Neuron (in vitro differentiated cells): ENCODE results near the gene FRMD4A.

Experiments
- H2AFZ ChIP-seq: one replicate; pipeline ENCODE4 v1.6.1; 2013; ENCODE audit warnings: low read depth, mild to moderate bottlenecking, inconsistent platforms, low read length, moderate library complexity
- H3K27me3 ChIP-seq: one replicate; pipeline ENCODE4 v1.6.1; 2013; ENCODE audit warnings: low read length; ENCODE audit not compliant: insufficient read depth
- H3K36me3 ChIP-seq: one replicate; pipeline ENCODE4 v1.6.1; 2013; ENCODE audit warnings: low read length; ENCODE audit not compliant: insufficient read depth
- H3K4me1 ChIP-seq: one replicate; pipeline ENCODE4 v1.6.1; 2013; ENCODE audit warnings: low read length; ENCODE audit not compliant: insufficient read depth
- H3K4me3 ChIP-seq: 2 replicates; pipeline ENCODE4 v1.5.1; 2013; ENCODE audit warnings: mild to moderate bottlenecking, low read length, moderate library complexity
- H3K9me3 ChIP-seq: one replicate; pipeline ENCODE4 v1.6.1; 2013; ENCODE audit warnings: low read length

FRMD4A gene

DNA sequence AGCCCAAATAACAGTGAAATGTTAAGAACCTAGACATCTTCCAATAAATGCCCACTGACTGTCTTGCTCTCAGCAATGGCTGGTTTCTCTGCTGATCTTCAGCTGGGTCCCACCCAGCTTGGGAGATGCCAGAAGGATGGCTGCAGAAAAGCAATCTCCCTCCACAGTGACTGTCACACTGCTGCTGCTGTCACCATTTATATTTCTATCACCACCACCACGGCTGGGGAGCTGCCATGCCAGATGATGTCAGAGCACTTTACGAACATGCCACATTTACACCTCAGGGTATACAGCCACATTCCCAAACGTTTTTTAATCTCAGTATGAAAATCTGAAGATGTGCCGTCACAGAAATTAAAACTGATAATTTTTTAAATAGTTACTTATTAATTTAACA is 29.8 kb upstream of the FRMD4A start:
- Histone ChIP-seq H3K36me3 (no peaks in the 10 kb centered on the region), H3K4me1 (no peaks in the 10 kb centered on the region), H3K9me3 (no peaks in the 10 kb centered on the region), H2AFZ (no peak overlapping the region), H3K27me3 (peaks cover 4% of the 10 kb centered on the region), H3K4me3 (no peak overlapping the region)

DNA sequence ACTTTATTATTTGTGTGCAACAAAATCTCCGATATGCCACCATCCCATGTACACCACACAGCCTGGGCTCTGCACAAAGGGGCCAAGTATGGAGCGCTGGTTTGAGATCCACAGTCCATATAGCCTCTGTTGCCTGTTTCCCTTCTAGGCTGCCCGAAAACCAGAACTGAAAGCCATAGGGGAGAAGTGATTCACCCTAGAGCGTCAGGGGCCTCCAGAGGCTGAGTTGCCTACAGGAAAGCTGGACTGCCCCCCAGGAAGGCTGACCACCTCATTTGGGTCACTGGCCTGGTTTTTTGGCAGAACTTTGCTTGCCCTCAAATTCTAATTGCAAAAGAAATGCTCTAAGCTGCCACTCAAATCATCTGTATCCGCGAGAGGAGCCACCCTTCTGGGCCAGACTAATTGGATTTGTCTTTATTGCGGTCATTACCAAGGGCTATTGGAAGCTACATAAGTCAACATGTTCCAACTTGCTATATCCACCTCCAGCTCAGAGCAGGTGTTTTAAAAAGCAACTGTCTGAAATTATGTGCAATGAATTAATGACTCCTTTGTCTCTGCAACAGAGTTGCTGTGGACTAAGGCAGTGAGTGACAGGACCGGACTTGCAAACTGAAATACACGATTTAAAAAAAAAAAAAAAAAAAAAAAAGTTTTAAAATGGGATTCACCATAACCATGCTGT is 28.3 kb upstream of the FRMD4A start:
- no peaks in the 10 kb centered on the region for H3K9me3 ChIP-seq
- H3K4me1 ChIP-seq, result no peaks in the 10 kb centered on the region
- H3K36me3 ChIP-seq, result no peaks in the 10 kb centered on the region
- H3K4me3 ChIP-seq, result no peak overlapping the region
- H3K27me3 ChIP-seq, result peaks cover 4% of the 10 kb centered on the region
- H2AFZ ChIP-seq, result no peak overlapping the region

GRCh38 chr10:14356921-14357320 is 26.2 kb upstream of the FRMD4A start:
- Histone ChIP-seq H3K27me3 (no peaks in the 10 kb centered on the region), H3K4me3 (no peak overlapping the region), H2AFZ (no peak overlapping the region), H3K4me1 (no peaks in the 10 kb centered on the region), H3K9me3 (no peaks in the 10 kb centered on the region), H3K36me3 (no peaks in the 10 kb centered on the region)

GRCh38 chr10:14355750-14356149 is 25.0 kb upstream of the FRMD4A start:
- Histone ChIP-seq H3K4me1 (no peaks in the 10 kb centered on the region), H3K9me3 (no peaks in the 10 kb centered on the region), H3K27me3 (no peaks in the 10 kb centered on the region), H2AFZ (no peak overlapping the region), H3K36me3 (no peaks in the 10 kb centered on the region), H3K4me3 (no peak overlapping the region)

DNA sequence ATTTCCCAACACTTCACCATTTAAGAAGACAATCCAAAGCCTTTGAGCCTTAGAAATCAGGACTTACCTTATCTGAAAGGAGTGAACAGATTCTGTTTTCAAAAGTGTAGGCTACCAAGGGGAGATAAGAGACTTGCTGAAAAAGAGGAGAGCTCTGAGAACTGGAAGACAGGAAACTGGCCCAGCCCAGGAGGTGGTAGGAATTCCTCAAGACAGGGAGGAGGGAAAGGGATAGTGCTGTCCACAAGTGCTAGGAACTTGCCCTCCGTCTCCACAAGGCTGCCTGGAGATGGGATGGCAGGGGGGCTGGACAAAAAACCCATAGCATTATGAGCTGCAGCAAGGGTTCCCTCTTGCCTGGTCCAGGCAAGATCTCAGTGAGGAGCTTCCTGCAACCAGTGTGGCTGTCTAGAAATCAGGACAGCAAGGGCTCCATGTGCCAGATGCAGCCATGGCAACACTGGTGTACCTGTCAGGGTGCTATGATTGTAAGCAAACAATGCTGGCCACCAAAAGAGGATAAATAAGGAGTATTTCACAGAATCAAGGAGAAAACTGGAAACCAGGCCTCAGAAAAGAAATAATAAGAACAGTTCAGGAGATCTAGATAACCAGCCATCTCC is 22.7 kb upstream of the FRMD4A start:
- H3K9me3 ChIP-seq, result no peaks in the 10 kb centered on the region
- H3K4me3 ChIP-seq, result no peak overlapping the region

GRCh38 chr10:14350006-14350405 is 19.3 kb upstream of the FRMD4A start:
- Histone ChIP-seq H3K27me3 (peaks cover 2% of the 10 kb centered on the region), H3K36me3 (no peaks in the 10 kb centered on the region), H3K9me3 (no peaks in the 10 kb centered on the region), H3K4me3 (no peak overlapping the region), H2AFZ (no peak overlapping the region), H3K4me1 (no peaks in the 10 kb centered on the region)

More for the DNA sequence above, 22.7 kb upstream of the FRMD4A start:
- no peaks in the 10 kb centered on the region for H3K36me3 ChIP-seq
- H3K27me3 ChIP-seq, result peaks cover 2% of the 10 kb centered on the region
- no peak overlapping the region for H2AFZ ChIP-seq
- H3K4me1 ChIP-seq, result no peaks in the 10 kb centered on the region

- H3K4me1 ChIP-seq, result no peaks in the 10 kb centered on the region
- H3K36me3 ChIP-seq, result no peaks in the 10 kb centered on the region
- H3K27me3 ChIP-seq, result peaks cover 2% of the 10 kb centered on the region
- no peaks in the 10 kb centered on the region for H3K9me3 ChIP-seq
- no peak overlapping the region for H3K4me3 ChIP-seq
- no peak overlapping the region for H2AFZ ChIP-seq
These were observed 18.4 kb upstream of the FRMD4A start for GRCh38 chr10:14349081-14349480.

DNA sequence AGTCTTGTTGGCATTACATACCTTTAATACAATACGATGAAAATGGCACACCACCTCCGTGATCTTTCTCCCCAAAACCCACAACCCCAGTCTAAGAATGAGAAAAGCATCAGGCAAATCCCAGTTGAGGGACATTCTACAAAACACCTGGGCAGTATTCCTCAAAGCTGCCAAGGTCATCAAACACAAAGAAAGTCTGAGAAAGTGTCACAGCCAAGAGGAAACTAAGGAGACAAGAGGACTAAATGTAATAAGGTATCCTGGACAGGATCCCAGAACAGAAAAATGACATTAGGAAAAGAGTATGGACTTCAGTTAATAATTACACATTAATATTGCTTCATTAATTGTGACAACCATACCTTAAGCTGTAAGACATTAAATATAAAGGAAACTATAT is 14.5 kb upstream of the FRMD4A start:
- Histone ChIP-seq H2AFZ (no peak overlapping the region), H3K4me1 (no peaks in the 10 kb centered on the region), H3K36me3 (no peaks in the 10 kb centered on the region), H3K9me3 (no peaks in the 10 kb centered on the region), H3K4me3 (no peak overlapping the region), H3K27me3 (peaks cover 7% of the 10 kb centered on the region)

GRCh38 chr10:14340051-14340744 is 9.5 kb upstream of the FRMD4A start:
- H3K4me1 ChIP-seq, result no peaks in the 10 kb centered on the region
- peaks cover 5% of the 10 kb centered on the region for H3K27me3 ChIP-seq
- H3K9me3 ChIP-seq, result no peaks in the 10 kb centered on the region
- H3K4me3 ChIP-seq, result no peak overlapping the region
- no peaks in the 10 kb centered on the region for H3K36me3 ChIP-seq
- H2AFZ ChIP-seq, result no peak overlapping the region

- H3K9me3 ChIP-seq, result no peaks in the 10 kb centered on the region
- no peak overlapping the region for H2AFZ ChIP-seq
- H3K36me3 ChIP-seq, result no peaks in the 10 kb centered on the region
- no peak overlapping the region for H3K4me3 ChIP-seq
- peaks cover 11% of the 10 kb centered on the region for H3K27me3 ChIP-seq
- H3K4me1 ChIP-seq, result no peaks in the 10 kb centered on the region
These were observed 6.0 kb upstream of the FRMD4A start for GRCh38 chr10:14336736-14337135.

- H3K36me3 ChIP-seq, result no peaks in the 10 kb centered on the region
- H3K9me3 ChIP-seq, result no peaks in the 10 kb centered on the region
- peaks cover 12% of the 10 kb centered on the region for H3K4me1 ChIP-seq
- no peak overlapping the region for H2AFZ ChIP-seq
- peaks cover 14% of the 10 kb centered on the region for H3K27me3 ChIP-seq
- H3K4me3 ChIP-seq, result no peak overlapping the region
These were observed 4.0 kb upstream of the FRMD4A start for GRCh38 chr10:14334771-14335170.

GRCh38 chr10:14333606-14334005 is 2.9 kb upstream of the FRMD4A start:
- no peak overlapping the region for H2AFZ ChIP-seq
- H3K9me3 ChIP-seq, result no peaks in the 10 kb centered on the region
- H3K4me1 ChIP-seq, result peaks cover 20% of the 10 kb centered on the region
- H3K4me3 ChIP-seq, result no peak overlapping the region
- peaks cover 14% of the 10 kb centered on the region for H3K27me3 ChIP-seq
- no peaks in the 10 kb centered on the region for H3K36me3 ChIP-seq

DNA sequence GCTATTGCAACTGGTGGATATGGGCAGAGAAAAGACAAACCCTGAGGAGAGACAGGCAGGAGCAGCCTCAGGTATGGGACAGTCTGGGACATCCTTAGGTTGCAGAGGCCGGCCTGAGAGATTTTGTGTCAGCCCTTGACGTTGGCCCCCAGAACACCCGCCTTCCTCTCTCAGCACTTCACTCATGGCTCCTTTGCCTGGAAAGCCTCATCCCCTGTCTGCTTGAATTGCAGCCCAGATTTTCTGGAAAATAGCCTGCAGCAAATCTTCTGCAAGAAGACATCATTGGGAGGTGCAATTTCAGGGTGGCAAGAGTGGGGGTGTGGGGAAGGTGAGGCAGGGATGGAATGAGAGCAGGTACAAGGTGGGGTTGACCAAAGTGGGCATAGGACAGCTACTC is 2.2 kb upstream of the FRMD4A start:
- no peak overlapping the region for H2AFZ ChIP-seq
- H3K4me1 ChIP-seq, result peaks cover 20% of the 10 kb centered on the region
- no peaks in the 10 kb centered on the region for H3K36me3 ChIP-seq
- no peak overlapping the region for H3K4me3 ChIP-seq
- no peaks in the 10 kb centered on the region for H3K9me3 ChIP-seq
- peaks cover 14% of the 10 kb centered on the region for H3K27me3 ChIP-seq
